GM19238 (cell line): ENCODE measurements around the gene ZSWIM8.

ENCODE experiments used
- DNase-seq: peaks from one replicate; pipeline ENCODE4 v3.0.0; 2011; ENCODE audit warnings: low spot score; ENCODE audit not compliant: insufficient read length

Gene ZSWIM8

DNA sequence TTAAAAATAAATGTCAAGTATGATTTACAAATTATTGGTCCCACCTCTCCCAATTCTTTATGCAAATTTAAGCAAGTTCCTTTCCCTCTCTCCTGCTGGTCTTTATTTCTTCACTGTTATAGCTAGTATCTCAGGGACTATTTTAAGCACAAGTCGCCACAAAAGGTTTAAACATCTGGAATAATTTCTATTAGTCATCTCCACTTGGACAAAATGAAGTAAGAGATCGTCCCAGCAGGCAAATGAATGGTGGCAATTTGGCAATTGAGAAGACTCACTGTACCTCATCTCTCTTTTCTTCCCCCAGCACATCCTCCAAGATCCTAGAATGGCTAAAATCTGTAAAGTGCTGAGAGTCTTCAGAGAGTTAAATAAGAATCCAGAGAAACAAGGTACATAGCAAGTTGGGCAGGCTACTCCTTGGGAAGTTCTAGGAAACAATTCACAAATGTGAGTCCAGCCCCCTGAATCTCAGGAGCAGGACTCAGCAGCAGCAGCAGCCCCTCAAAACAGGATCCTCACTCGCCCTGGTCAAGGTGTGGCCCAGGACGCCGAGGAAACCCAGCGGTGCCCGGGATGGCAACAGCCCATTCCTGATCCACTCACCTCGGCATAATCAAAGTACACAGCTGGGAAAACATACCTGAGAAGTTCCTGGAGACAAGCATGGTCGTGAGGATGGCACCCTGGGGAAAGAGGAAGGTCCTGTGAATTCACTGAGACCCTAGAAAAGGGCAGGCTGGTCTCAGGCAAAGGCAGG, 56.3 kb downstream of the ZSWIM8 start:
- DNase-seq = no peak

DNA sequence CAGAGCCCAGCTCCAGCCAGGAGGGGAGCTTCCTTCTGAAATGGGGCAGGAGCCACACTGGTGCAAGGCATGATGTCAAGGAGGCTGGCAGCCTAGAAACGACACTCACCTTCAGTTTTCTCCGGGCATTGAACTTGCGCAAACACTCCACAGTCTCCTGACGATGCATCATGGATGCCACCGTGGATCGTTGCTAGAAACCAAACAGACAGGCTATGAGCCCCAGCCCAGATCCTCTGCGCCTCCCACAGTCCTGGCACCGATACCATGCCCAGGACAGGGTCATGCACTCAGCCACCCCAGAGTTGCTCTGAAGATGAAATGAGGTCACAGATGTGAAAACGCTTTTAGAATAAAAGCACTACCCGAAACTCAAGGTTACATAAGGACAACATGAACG, 56.9 kb downstream of the ZSWIM8 start:
- no peak for DNase-seq

DNA sequence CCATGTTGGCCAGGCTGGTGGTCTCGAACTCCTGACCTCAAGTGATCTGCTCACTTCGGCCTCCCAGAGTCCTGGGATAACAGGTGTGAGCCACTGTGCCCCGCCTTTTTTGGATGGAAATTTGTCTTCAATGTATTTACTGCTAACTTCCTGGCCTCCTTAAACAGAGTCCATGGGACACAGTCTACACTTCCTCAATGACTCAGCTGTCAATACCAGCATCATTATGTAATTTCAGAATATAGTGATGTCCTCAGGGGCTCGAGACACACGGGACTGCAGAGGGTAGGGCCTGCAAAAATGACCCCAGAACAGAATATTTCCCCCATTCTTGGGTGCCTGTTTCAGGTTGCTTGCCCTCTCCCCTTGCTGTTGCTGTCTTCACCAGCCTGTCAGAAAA, 57.9 kb downstream of the ZSWIM8 start:
- DNase-seq = no peak

DNA sequence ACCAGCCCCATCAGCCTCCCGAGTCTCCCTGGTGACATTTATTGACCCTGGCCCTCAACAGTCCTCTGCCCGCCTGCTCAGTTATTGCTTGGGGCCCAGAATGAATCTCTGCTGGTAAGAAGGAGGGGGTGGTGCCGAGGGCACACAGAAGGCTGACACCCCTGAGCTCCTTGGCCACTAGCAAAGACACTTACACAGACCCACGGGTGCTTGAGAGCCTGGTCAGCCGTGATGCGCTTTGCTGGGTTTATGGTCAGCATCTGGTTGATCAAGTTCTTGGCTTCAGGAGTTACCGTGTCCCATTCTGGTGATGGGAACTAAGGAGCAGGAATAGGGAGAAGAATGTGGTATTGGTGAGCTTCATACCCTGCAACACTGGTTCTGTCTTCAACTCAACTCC, 61.6 kb downstream of the ZSWIM8 start:
- DNase-seq = no peak

DNA sequence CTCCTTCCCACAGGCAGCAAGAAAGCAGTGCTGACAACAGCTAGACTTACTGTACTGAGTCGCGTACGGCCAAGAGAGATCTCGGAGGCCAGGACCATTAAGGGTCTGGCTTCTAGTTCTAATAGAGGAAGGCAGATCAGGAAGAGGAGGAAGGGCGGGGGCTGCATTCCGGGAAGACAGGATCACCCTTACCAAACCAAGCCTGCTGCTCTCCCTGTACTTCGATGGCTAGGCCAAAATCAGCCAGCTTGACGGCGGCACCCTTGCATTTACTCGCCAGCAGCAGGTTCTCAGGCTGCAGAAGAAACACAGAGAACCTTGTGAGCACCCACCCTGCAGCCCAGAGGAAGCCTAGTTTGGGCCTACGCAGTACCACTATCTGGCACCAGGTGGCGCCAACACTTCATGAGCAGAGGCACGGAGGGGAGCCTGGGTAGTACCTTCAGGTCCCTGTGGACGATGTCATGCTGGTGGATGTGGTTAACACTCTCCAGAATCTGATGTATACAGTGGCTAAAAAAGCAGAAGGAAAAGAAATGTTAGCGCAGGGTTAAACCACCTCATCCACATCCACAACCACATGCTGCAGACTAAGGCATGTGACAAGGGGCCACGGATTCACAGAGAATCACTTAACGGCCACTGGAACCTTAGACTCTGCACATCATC, 63.5 kb downstream of the ZSWIM8 start:
- peak; percentile 95 for DNase-seq

DNA sequence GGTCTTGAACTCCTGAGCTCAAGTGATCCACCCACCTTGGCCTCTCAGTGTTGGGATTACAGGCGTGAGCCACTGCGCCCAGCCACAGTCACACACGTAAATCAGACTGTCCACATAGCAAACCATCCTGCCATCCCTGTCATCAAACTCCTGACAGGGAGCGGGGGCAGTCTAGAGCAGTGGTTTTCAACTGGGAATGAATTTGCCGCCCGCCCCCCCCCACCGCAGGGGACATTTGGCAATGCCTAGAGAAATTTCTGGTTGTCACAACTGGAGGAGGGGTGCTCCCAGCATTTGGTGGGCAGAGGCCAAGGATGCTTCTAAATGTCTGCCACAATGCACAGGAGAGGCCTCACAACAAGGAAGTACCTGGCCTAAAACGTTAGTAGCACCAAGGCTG, 64.8 kb downstream of the ZSWIM8 start:
- no peak for DNase-seq

DNA sequence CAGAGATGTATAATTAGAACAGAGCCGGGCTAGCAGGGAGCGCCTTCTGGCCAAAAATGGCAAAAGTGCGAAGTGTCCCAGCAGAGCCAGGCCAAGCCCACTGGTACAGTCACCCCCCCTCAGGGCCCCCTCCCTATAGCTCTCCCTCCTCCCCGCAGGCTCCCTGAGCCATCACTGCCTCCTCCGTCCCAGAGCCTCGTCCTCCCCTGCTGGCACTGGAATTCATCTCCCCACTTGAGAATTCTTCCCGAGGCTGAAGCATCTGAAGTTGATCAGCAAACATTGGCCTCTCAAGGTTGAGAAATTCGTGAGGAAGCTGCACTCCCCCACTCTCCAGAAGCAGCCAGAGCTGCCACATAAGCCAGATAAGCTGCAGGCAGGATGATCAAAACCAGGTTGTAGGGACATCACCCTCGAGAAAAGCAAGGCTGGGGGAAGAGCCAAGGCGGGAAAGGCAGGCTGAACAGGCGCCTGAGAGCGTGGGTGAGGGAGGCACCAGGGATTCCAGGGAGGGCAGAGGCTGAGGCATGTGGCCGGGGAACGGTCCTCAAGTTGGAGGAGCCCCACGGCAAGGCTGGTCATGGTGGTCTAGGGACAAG, 65.6 kb downstream of the ZSWIM8 start:
- DNase-seq = no peak
